HG02610 (cell line): ENCODE results near the gene BRIP1.
"Not testable (repeated sequence)": the region's sequence is repeated elsewhere in the genome, so short reads cannot be mapped to it uniquely, and the experiment has no call there.

Experiments used
- ATAC-seq: cut with Tn5 transposase; IDR thresholded peaks from one replicate; pipeline ENCODE4 v1.9.1; 2021; ENCODE audit warnings: mild to moderate bottlenecking, moderate library complexity; ENCODE audit not compliant: unreplicated experiment

BRIP1 gene

GRCh38 chr17:61862975-61863800 is at the start of gene BRIP1:
Gene BRIP1 (minus strand): TSS chr17:61863528. CDS start chr17:61861539, 1,989 bp downstream.
- peak; percentile 92 for ATAC-seq

- ATAC-seq, result no peak
Observed at GRCh38 chr17:61908292-61909037, 45.1 kb upstream of the BRIP1 start.

- no peak for ATAC-seq
Observed at GRCh38 chr17:61907361-61907760, 44.0 kb upstream of the BRIP1 start.

GRCh38 chr17:61904094-61904710 is 40.9 kb upstream of the BRIP1 start:
- peak; percentile 71 for ATAC-seq

DNA sequence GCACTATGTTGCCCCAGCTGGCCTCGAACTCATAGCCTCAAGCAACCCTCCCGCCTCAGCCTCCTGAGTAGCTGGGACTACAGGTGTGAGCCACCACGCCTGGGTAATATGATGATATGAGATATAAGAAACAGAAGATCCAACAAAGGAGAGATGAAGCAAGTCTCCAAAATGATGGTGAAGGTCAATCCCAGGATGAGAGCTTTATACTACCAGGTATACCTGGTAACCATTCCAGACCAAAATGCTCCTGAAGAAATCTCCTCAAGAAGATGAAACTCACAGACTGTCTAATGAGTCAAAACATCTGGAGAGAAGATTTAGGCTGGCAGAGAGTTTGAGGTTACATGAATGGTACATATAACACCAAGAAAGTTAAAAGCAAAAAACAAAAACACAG is 39.9 kb upstream of the BRIP1 start:
- no peak for ATAC-seq

DNA sequence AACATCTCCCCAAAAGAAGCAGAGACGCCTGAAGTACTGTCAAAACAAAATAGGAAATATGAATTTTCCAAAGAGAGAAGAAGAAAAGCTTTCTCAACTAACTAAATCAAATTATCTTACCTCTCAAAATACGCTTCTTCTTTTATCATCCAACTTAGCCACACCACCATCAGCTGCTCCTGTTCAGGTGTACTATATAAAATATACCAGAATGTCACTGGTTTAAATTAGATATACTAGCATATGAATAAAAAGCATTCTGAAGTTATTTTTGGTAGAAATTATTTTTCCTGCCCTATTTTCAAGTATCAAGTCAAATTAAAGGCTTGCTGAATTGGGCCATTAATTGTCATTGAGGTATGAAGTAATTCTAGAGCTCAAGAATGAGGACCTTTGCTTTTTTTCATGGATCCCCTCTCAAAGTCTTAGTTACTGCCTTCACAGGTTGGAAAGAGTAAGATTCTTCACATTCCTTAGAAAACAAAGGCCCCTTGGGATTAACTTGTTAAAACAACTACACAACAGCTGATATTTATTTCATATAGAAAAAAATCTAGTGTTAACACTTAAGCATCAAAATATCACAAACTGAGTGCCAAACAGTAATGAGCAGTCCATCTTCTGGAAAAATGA is 34.3 kb upstream of the BRIP1 start:
- ATAC-seq, result no peak

GRCh38 chr17:61895391-61895790 is 32.1 kb upstream of the BRIP1 start:
- ATAC-seq, result no peak

GRCh38 chr17:61894310-61894709 is 31.0 kb upstream of the BRIP1 start:
- ATAC-seq, result not testable (repeated sequence)

DNA sequence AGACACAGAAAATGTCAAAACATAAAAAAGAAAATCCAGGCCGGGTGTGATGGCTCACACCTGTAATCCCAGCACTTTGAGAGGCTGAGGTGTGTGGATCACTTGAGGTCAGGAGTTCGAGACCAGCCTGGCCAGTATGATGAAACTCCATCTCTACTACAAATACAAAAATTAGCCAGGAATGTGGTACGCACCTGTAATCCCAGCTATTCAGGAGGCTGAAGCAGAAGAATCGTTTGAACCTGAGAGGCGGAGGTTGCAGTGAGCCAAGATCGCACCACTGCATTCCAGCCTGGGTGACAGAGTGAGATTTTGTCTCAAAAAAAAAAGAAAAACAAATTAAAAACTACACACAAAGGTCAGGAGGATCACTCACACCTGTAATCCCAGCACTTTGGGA is 24.4 kb upstream of the BRIP1 start:
- not testable (repeated sequence) for ATAC-seq

- ATAC-seq, result not testable (repeated sequence)
Observed at GRCh38 chr17:61885865-61886264, 22.5 kb upstream of the BRIP1 start.

GRCh38 chr17:61884864-61885263 is 21.5 kb upstream of the BRIP1 start:
- ATAC-seq, result no peak

DNA sequence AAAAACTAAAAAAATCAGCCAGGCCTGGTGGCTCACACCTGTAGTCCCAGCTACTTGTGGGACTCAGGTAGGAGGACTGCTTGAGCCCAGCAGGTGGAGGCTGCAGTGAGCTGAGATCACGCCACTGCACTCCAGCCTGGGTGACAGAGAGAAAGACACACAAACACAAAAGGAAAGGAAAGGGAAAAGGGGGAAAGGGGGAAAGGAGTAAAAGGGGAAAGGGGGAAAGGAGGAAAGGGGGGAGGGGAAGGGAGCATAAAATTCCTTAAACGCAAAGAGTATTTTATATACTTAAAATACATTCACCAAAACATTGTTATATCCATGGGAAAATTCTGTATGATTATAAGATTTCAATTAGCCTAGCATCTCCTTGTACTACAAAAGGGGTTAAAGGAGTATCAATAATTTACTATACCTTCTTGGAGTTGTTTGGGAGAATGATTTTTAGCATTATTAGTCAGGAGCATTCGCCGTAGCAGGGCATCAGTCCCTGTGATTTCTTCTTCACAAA is 17.3 kb upstream of the BRIP1 start:
- ATAC-seq, result no peak

DNA sequence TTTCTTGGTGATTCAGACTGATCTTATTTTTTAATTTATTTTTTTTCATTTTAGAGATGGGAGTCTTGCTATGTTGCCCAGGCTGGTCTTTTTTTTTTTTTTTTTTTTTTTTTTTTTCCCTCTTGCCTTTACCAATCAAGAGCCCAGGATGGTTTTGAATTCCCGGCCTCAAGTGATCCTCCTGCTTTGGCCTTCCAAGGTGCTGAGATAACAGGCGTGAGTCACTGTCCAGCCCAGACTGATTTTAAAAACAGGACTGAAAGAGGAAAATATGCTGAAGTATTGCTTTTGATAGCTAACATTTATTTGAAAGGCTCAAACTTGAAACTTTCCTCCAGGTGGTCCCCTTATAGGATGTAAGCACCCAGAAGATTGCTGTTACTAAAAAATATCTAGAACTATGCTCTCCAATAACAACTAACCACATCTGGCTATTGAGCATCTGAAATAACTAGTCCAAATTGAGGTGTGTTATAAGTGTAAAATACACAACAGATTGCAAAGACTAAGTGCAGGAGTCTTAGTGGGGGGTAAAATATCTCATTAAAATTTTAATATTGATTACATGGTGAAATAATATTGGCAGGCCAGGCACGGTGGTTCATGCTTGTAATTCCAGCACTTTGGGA is 15.8 kb upstream of the BRIP1 start:
- ATAC-seq, result no peak

DNA sequence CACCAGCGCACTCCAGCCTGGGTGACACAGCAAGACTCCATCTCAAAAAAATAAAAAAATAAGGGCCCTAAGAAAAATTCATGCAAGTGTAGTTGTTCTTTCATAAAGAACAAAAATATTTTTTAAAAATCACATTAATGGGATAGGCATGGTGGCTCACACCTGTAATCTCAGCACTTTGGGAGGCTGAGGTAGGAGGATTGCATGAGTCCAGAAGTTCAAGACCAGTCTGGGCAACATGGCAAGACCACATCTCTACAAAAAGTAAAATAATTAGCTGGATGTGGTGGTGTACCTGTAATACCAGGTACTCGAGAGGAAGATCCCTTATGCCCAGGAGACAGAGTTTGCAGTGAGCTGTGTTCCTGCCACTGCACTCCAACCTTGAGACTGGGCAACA is 15.2 kb upstream of the BRIP1 start:
- ATAC-seq, result no peak

DNA sequence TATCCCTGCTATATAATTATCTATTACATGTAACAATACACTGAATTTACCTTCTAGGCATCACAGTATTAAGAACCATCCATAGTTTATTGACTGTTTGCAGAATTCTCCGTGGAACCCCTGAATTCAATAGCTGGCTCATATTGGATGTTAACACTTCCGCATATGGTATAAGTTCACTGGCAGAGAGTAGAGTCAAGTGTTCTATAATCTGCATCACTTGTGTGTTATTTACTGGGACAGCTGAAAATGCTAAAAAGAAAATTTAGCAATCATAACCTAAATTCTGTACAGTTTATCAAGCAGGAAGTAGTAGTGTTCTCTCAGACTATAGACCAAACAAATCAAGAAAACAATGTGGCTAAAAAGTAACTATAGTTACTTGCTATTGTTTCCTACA is 14.5 kb upstream of the BRIP1 start:
- ATAC-seq, result no peak

DNA sequence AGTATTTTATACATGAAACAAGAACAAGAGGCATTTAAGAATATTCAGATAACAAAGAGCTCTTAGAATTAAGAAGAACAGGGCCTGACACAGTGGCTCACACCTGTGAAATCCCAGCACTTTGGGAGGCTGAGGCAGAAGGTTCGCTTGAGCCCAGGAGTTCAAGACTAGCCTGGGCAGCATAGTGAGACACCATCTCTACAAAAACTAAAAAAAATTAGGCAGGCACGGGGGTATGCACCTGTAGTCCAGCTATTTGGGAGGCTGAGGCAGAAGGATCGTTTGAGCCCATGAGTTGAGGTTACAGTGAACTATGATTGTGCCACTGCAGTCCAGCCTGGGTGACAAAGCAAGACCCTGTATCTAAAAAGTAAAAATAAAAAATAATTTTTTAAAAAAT is 12.5 kb upstream of the BRIP1 start:
- ATAC-seq, result no peak

GRCh38 chr17:61875285-61875684 is 12.0 kb upstream of the BRIP1 start:
- ATAC-seq, result no peak

DNA sequence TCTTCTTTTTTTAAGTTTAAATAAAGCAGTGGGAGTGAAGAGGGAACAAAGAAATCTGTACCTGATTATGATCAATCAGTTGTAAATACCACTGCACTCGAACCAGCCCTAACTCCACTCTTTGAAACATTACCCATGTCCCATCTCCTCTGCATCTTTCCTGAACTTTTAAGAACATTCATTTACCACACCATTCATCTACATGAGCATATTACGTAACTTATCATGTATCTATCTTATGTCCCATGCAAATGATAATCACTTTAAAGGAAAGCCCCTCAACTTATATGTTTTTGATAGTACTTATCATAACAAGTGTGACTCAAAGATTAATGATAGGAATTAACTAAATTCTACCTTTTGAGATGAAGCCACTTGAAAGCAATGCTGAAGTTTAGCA is 10.7 kb upstream of the BRIP1 start:
- no peak for ATAC-seq

- no peak for ATAC-seq
Observed at GRCh38 chr17:61872099-61872498, 8.8 kb upstream of the BRIP1 start.

GRCh38 chr17:61869138-61869537 is 5.8 kb upstream of the BRIP1 start:
- no peak for ATAC-seq

DNA sequence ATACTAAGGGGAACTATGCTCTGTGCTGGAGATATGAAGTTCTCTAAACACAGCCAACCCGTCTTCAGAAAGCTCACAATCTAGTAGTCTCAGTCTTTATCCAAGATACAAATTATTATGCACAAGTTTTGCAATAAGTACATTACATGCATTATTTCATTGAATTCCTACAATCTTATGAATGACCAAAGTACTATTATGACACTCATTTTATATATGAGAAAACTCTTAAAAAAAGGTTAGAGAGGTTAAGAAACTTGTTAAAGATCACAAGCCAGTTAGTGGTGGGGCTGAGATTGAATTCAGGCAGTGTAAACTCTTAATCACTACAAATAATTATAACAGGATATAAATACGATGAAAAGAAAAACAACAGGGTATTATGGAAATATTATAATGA is 4.7 kb upstream of the BRIP1 start:
- no peak for ATAC-seq
